H1 (cell line): ENCODE measurements around the gene IFT25. TPM values are rescaled to one million over a fixed set of nuclear protein-coding genes. Genes with fewer than 3 reads are reported as not detected.
A peak's percentile ranks its signal among the peaks of the same experiment; 100 is the strongest.

Experiments used
- CTCF ChIA-PET: fragments of 300-600 bp; sonication (Branson Sonifier 250); formaldehyde crosslinking; loops from one replicate; lab custom pipeline; 2021; ENCODE audit not compliant: partially characterized antibody; lab: Charles Lee
- POLR2A ChIA-PET: fragments of 300-600 bp; sonication (Branson Sonifier 250); formaldehyde crosslinking; loops from one replicate; lab custom pipeline; 2021; ENCODE audit warnings: inconsistent platforms; ENCODE audit not compliant: partially characterized antibody; lab: Charles Lee
- DNase-seq, 2 experiments: peaks; one replicate each; pipeline versions ENCODE4 v3.0.0 to v3.0.0-alpha.2; 2010 to 2022; ENCODE audit warnings: low spot score in 2 of 2, low read depth in 1 of 2, mixed read lengths in 1 of 2
- FAIRE-seq: peaks from 2 replicates; lab custom pipeline; 2011; peaks lifted over from hg19 to GRCh38; lab: Jason Lieb, UNC
- H2AFZ ChIP-seq: 2 replicates; pipeline ENCODE4 v1.8.1; 2012; ENCODE audit warnings: low read length, inconsistent platforms
- H2AK5ac ChIP-seq: 2 replicates; pipeline ENCODE4 v1.6.1; 2013; ENCODE audit warnings: low read depth, low read length
- H2BK120ac ChIP-seq: replicated peaks from 2 replicates; pipeline ENCODE3; 2013; ENCODE audit warnings: low read depth, low read length, inconsistent platforms
- H2BK12ac ChIP-seq: 2 replicates; pipeline ENCODE4 v1.6.1; 2013; ENCODE audit warnings: low read depth, low read length
- H2BK15ac ChIP-seq: 2 replicates; pipeline ENCODE4 v1.6.1; 2013; ENCODE audit warnings: low read length
- H2BK20ac ChIP-seq: 2 replicates; pipeline ENCODE4 v1.6.1; 2013; ENCODE audit warnings: low read length
- H2BK5ac ChIP-seq: 2 replicates; pipeline ENCODE4 v1.6.1; 2013; ENCODE audit warnings: low read depth, low read length
- H3K14ac ChIP-seq: 2 replicates; pipeline ENCODE4 v1.6.1; 2013; ENCODE audit warnings: inconsistent platforms; ENCODE audit not compliant: insufficient read length
- H3K18ac ChIP-seq: 2 replicates; pipeline ENCODE4 v1.6.1; 2013; ENCODE audit warnings: low read length; ENCODE audit errors: extremely low read depth
- H3K23ac ChIP-seq: 2 replicates; pipeline ENCODE4 v1.6.1; 2013; ENCODE audit warnings: inconsistent platforms; ENCODE audit not compliant: insufficient read length
- H3K23me2 ChIP-seq: 2 replicates; pipeline ENCODE4 v1.6.1; 2013; ENCODE audit warnings: low read depth, low read length
- H3K27ac ChIP-seq: 2 replicates; pipeline ENCODE4 v1.6.1; 2011; ENCODE audit warnings: low read depth, low read length, inconsistent platforms
- H3K27me3 ChIP-seq, 4 experiments: replicated peaks in 1 of 4; 1 replicate in 1 of 4; 2 replicates in 3 of 4; pipeline versions ENCODE4 v1.6.1 to v1.8.1; 2011 to 2013; ENCODE audit warnings: low read length in 3 of 4, mild to moderate bottlenecking in 3 of 4, inconsistent platforms in 2 of 4, mixed read lengths in 2 of 4, moderate library complexity in 1 of 4; ENCODE audit not compliant: control insufficient read depth in 3 of 4, insufficient read depth in 3 of 4; ENCODE audit errors: extremely low read depth in 1 of 4
- H3K36me3 ChIP-seq, 4 experiments: 2 replicates each; pipeline versions ENCODE4 v1.6.1 to v1.8.1; 2011 to 2013; ENCODE audit warnings: mild to moderate bottlenecking in 4 of 4, low read length in 3 of 4, moderate library complexity in 2 of 4, control low read depth in 1 of 4, inconsistent platforms in 1 of 4; ENCODE audit not compliant: insufficient read depth in 4 of 4, control insufficient read depth in 2 of 4
- H3K4ac ChIP-seq: replicated peaks from 2 replicates; pipeline ENCODE3; 2013; ENCODE audit warnings: low read length, low read depth, mixed read lengths, inconsistent platforms; ENCODE audit not compliant: insufficient read length
- H3K4me1 ChIP-seq, 4 experiments: replicated peaks in 1 of 4; 1 replicate in 1 of 4; 2 replicates in 3 of 4; pipeline versions ENCODE4 v1.6.1 to v1.8.1; 2011 to 2013; ENCODE audit warnings: low read length in 3 of 4, inconsistent platforms in 2 of 4, mixed read lengths in 1 of 4; ENCODE audit not compliant: insufficient read depth in 4 of 4, control insufficient read depth in 3 of 4
- H3K4me2 ChIP-seq, 2 experiments: 2 replicates each; pipeline versions ENCODE4 v1.6.1 to v1.8.1; 2011 to 2013; ENCODE audit warnings: low read depth in 2 of 2, low read length in 2 of 2, control low read depth in 1 of 2, inconsistent platforms in 1 of 2, mild to moderate bottlenecking in 1 of 2; ENCODE audit not compliant: insufficient read depth in 1 of 2
- H3K4me3 ChIP-seq, 4 experiments: fragments of 200-600, 300-600 bp in 1 of 4; sonication (generic), shearing (Covaris generic), sonication (Bioruptor Twin) in 1 of 4; 2 replicates each; pipeline versions ENCODE4 v1.5.1 to v1.8.1; 2011 to 2016; ENCODE audit warnings: low read length in 4 of 4, low read depth in 3 of 4, control low read depth in 2 of 4, inconsistent platforms in 2 of 4, mild to moderate bottlenecking in 2 of 4, mixed read lengths in 1 of 4, moderate library complexity in 1 of 4; ENCODE audit not compliant: insufficient read depth in 2 of 4; ENCODE audit errors: extremely low read depth in 1 of 4
- H3K56ac ChIP-seq: replicated peaks from 2 replicates; pipeline ENCODE3; 2013; ENCODE audit warnings: low read depth, mild to moderate bottlenecking, mixed read lengths, low read length, inconsistent platforms; ENCODE audit not compliant: insufficient read length
- H3K79me1 ChIP-seq: 2 replicates; pipeline ENCODE4 v1.6.1; 2013; ENCODE audit warnings: low read depth, low read length, control low read depth
- H3K79me2 ChIP-seq, 2 experiments: 2 replicates each; pipeline versions ENCODE4 v1.6.1 to v1.8.1; 2012 to 2013; ENCODE audit warnings: low read length in 2 of 2, mild to moderate bottlenecking in 2 of 2, inconsistent platforms in 1 of 2; ENCODE audit not compliant: insufficient read depth in 2 of 2, control insufficient read depth in 1 of 2
- H3K9ac ChIP-seq, 4 experiments: replicated peaks in 1 of 4; 1 replicate in 1 of 4; 2 replicates in 3 of 4; pipeline versions ENCODE4 v1.6.1 to v1.8.1; 2011 to 2013; ENCODE audit warnings: low read depth in 3 of 4, low read length in 3 of 4, control low read depth in 2 of 4, mild to moderate bottlenecking in 2 of 4, moderate library complexity in 2 of 4, inconsistent platforms in 1 of 4; ENCODE audit errors: extremely low read depth in 1 of 4
- H3K9me3 ChIP-seq, 2 experiments: 2 replicates each; pipeline versions ENCODE4 v1.6.1 to v1.8.1; 2012 to 2013; ENCODE audit warnings: mild to moderate bottlenecking in 2 of 2, moderate library complexity in 2 of 2, control low read depth in 1 of 2, inconsistent platforms in 1 of 2, low read depth in 1 of 2, low read length in 1 of 2, mixed read lengths in 1 of 2; ENCODE audit not compliant: insufficient read depth in 2 of 2
- H4K20me1 ChIP-seq, 2 experiments: replicated peaks in 1 of 2; 2 replicates each; pipeline versions ENCODE3 to v1.8.1; 2011 to 2013; ENCODE audit warnings: inconsistent platforms in 2 of 2, low read length in 2 of 2, mild to moderate bottlenecking in 1 of 2; ENCODE audit not compliant: insufficient read depth in 2 of 2, control insufficient read depth in 1 of 2
- H4K5ac ChIP-seq: 2 replicates; pipeline ENCODE4 v1.6.1; 2013; ENCODE audit warnings: low read length, low read depth, mixed read lengths, inconsistent platforms; ENCODE audit not compliant: insufficient read length
- H4K8ac ChIP-seq: 2 replicates; pipeline ENCODE4 v1.8.0; 2013; ENCODE audit warnings: mild to moderate bottlenecking, moderate library complexity, low read length, inconsistent platforms; ENCODE audit not compliant: insufficient read depth; ENCODE audit errors: extremely low read depth
- H4K91ac ChIP-seq: replicated peaks from 2 replicates; pipeline ENCODE3; 2013; ENCODE audit warnings: low read length, mixed read lengths, inconsistent platforms; ENCODE audit not compliant: insufficient read length
- FOSL1 ChIP-seq: IDR thresholded peaks from 2 replicates; pipeline ENCODE4 v1.6.1; 2011; ENCODE audit warnings: mild to moderate bottlenecking, low read depth, low read length, moderate library complexity; ENCODE audit not compliant: insufficient read depth
- POLR2A ChIP-seq, 2 experiments: IDR thresholded peaks; 1 replicate in 1 of 2; 2 replicates in 1 of 2; pipeline ENCODE4 v1.6.1; 2011; ENCODE audit warnings: low read depth in 2 of 2, low read length in 2 of 2, mild to moderate bottlenecking in 2 of 2; ENCODE audit errors: control extremely low read depth in 1 of 2
- RAD21 ChIP-seq, 2 experiments: IDR thresholded peaks in 1 of 2; conservative IDR thresholded peaks in 1 of 2; 2 replicates each; pipeline ENCODE4 v1.6.1; 2011; ENCODE audit warnings: low read depth in 2 of 2, low read length in 2 of 2, improper control_type of control experiment in 1 of 2, inconsistent platforms in 1 of 2, mild to moderate bottlenecking in 1 of 2, moderate library complexity in 1 of 2
- RBBP5 ChIP-seq: IDR thresholded peaks from 2 replicates; pipeline ENCODE4 v1.7.1; 2012; ENCODE audit warnings: low read depth, mild to moderate bottlenecking, inconsistent platforms, low read length, moderate library complexity, borderline replicate concordance
- SUZ12 ChIP-seq: fragments of 200-600 bp; sonication (generic); IDR thresholded peaks from 2 replicates; pipeline ENCODE4 v1.6.1; 2012; ENCODE audit warnings: mild to moderate bottlenecking, inconsistent platforms, low read length, moderate library complexity, mixed read lengths
- TAF1 ChIP-seq: IDR thresholded peaks from 2 replicates; pipeline ENCODE4 v1.6.1; 2011; ENCODE audit warnings: mild to moderate bottlenecking, low read depth, low read length
- TCF12 ChIP-seq: IDR thresholded peaks from 2 replicates; pipeline ENCODE4 v1.6.1; 2011; ENCODE audit warnings: low read depth, mild to moderate bottlenecking, low read length
- YY1 ChIP-seq: IDR thresholded peaks from 2 replicates; pipeline ENCODE4 v1.6.1; 2011; ENCODE audit warnings: low read depth, mild to moderate bottlenecking, low read length
- WGBS, 2 experiments: shearing (Covaris generic) in 1 of 2; methylation state at CpG; one replicate each; pipeline versions ENCODE4 v1.1.6 to v1.1.7; 2013 to 2015; ENCODE audit warnings: low lambda C conversion rate in 2 of 2, mixed read lengths in 2 of 2, inconsistent platforms in 1 of 2, low coverage in 1 of 2, missing lambda C conversion rate in 1 of 2; ENCODE audit not compliant: insufficient replicate concordance in 2 of 2, insufficient coverage in 1 of 2, insufficient read length in 1 of 2; ENCODE audit errors: extremely low coverage in 1 of 2, missing lambda C conversion rate in 1 of 2; 5-methylcytosine and 5-hydroxymethylcytosine counted together
- polyA plus RNA-seq, 7 experiments: library from polyadenylated mRNA; depleted of rRNA in 3 of 7; stranded (reverse) in 5 of 7; unstranded in 2 of 7; fragments of >200 nt in 5 of 7; fragments of 200-250 nt in 2 of 7; gene quantifications; 1 replicate in 5 of 7; 2 replicates in 1 of 7; 4 replicates in 1 of 7; pipeline versions ENCODE4 v1.2.1 to v1.2.3, GENCODE V29; 2011 to 2013; ENCODE audit warnings: missing spikeins in 2 of 7, mixed read lengths in 2 of 7
- total RNA-seq: library from RNA; stranded (reverse); fragmentation: NEBNext Ultra II Directional; extraction: Animal tissue kit (Norgen Biotek cat#: 25700); gene quantifications from 2 replicates; pipeline ENCODE4 v1.2.1, GENCODE V29; 2021
- TF ChIP-seq, protein P1 (sequence below): IDR thresholded peaks from 2 replicates; pipeline ENCODE4 v1.6.1; 2011; ENCODE audit warnings: low read depth, mild to moderate bottlenecking, low read length; ENCODE audit not compliant: insufficient read depth
- TF ChIP-seq, protein P2 (sequence below), 3 experiments: IDR thresholded peaks; 1 replicate in 2 of 3; 2 replicates in 1 of 3; pipeline versions ENCODE4 v1.5.1 to v1.6.1; 2011; ENCODE audit warnings: low read length in 3 of 3, mild to moderate bottlenecking in 3 of 3, inconsistent platforms in 2 of 3, low read depth in 1 of 3, moderate library complexity in 1 of 3; ENCODE audit not compliant: insufficient read depth in 1 of 3; ENCODE audit errors: control extremely low read depth in 1 of 3

Gene IFT25
- total and polyA plus RNA-seq, 2 of the 8 experiments (the other 6 are each of a cell fraction or from before 2014, with no cell fraction given), result 15.0 to 36.3 TPM

DNA sequence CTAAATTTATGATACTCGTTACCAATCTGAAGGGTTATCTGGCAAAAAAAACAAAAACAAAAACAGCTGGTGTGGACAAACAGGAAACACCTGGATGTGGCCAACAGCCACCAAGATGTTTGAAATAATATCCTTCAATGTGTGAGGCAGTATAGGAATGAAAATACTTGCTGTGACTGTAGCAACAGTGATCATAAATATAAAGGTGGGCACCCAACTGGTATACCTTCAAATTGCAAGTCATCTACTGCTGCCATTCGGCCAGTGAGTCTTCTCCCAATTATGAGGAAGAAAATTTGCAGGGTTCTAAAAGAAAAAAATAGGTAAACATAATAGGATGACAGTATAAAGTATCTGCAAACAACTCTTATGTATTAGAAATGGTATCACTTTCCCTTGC is 56.8 kb downstream of the IFT25 start:
- H2BK120ac ChIP-seq, result no peak overlapping the region
- WGBS, 2 experiments, result 87% methylated on average over 2 of the region's 2 CpGs; no CpG with 5 or more reads in 1 of the 2 experiments
- TF ChIP-seq RAD21 (IDR thresholded peaks at IDR 0.05 in 1 of 2, conservative IDR thresholded peaks at IDR 0.05 in 1 of 2; ENCODE audit: low read depth in 2 of 2, low read length in 2 of 2) (no peak), TAF1 (no peak), FOSL1 (no peak), RBBP5 (no peak), POLR2A (IDR thresholded peaks at IDR 0.05; ENCODE audit: control extremely low read depth in 1 of 2, low read depth in 2 of 2, low read length in 2 of 2) (no peak), TCF12 (no peak), SUZ12 (no peak), YY1 (no peak)
- TF ChIP-seq, protein P1, sequence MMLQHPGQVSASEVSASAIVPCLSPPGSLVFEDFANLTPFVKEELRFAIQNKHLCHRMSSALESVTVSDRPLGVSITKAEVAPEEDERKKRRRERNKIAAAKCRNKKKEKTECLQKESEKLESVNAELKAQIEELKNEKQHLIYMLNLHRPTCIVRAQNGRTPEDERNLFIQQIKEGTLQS, result no peak
- TF ChIP-seq, protein P2, sequence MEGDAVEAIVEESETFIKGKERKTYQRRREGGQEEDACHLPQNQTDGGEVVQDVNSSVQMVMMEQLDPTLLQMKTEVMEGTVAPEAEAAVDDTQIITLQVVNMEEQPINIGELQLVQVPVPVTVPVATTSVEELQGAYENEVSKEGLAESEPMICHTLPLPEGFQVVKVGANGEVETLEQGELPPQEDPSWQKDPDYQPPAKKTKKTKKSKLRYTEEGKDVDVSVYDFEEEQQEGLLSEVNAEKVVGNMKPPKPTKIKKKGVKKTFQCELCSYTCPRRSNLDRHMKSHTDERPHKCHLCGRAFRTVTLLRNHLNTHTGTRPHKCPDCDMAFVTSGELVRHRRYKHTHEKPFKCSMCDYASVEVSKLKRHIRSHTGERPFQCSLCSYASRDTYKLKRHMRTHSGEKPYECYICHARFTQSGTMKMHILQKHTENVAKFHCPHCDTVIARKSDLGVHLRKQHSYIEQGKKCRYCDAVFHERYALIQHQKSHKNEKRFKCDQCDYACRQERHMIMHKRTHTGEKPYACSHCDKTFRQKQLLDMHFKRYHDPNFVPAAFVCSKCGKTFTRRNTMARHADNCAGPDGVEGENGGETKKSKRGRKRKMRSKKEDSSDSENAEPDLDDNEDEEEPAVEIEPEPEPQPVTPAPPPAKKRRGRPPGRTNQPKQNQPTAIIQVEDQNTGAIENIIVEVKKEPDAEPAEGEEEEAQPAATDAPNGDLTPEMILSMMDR (IDR thresholded peaks at IDR 0.05; ENCODE audit: control extremely low read depth in 1 of 3, insufficient read depth in 1 of 3, low read depth in 1 of 3, low read length in 3 of 3), result no peak

More for the DNA sequence above, 56.8 kb downstream of the IFT25 start:
- Histone ChIP-seq H4K8ac (no peak overlapping the region), H3K23ac (no peak overlapping the region), H2BK12ac (no peak overlapping the region), H2AK5ac (no peak overlapping the region), H3K4ac (no peak overlapping the region), H3K14ac (no peak overlapping the region), H2BK5ac (no peak overlapping the region), H4K20me1 (no peaks in the 10 kb centered on the region), H3K4me1 (peaks cover 0 to 4% (median 2%) of the 10 kb centered on the region in 4 experiments; a peak in 3 of 7 replicates), H3K36me3 (peaks cover 0 to 4% (median 1%) of the 10 kb centered on the region in 4 experiments; a peak in 3 of 8 replicates), H3K9ac (no peak overlapping the region), H4K5ac (no peak overlapping the region), H3K27me3 (no peaks in the 10 kb centered on the region; a peak in 1 of 7 replicates), H3K18ac (no peak overlapping the region), H3K4me3 (peak overlapping the region; percentile 87 to 96 (median 92); a peak in 7 of 8 replicates), H2BK20ac (no peak overlapping the region), H4K91ac (no peak overlapping the region), H3K56ac (no peak overlapping the region), H3K27ac (no peak overlapping the region), H3K23me2 (peaks cover 1% of the 10 kb centered on the region; the same call in 1 of the 2 replicates), H2AFZ (no peak overlapping the region), H2BK15ac (no peak overlapping the region), H3K79me1 (no peaks in the 10 kb centered on the region), H3K79me2 (no peaks in the 10 kb centered on the region), H3K4me2 (peak overlapping the region; percentile 66 to 73; a peak in 2 of 4 replicates), H3K9me3 (no peaks in the 10 kb centered on the region)
- DNase-seq (no peak), FAIRE-seq (no peak)
- ChIA-PET CTCF (interaction anchor here (1.4 to 1.8 kb wide), 2 partner anchors 10 to 59 kb away, joined by 3 to 7 read pairs; no protein-coding TSS in a partner anchor), POLR2A (interaction anchor here (1.2 kb wide), 1 partner anchor 25 kb away, joined by 4 read pairs; no protein-coding TSS in a partner anchor)
